Nucleus accumbens (tissue), 56 donors: ENCODE measurements around the gene C2orf72.

ENCODE experiments used
- DNase-seq, 56 donors: peaks; one replicate each; lab custom pipeline; 2025; lab: John Stamatoyannopoulos, UW

C2orf72 gene

GRCh38 chr2:231039821-231040364 is 2.6 kb downstream of the C2orf72 start:
- DNase-seq, result no peak

GRCh38 chr2:231041061-231041689 is 3.9 kb downstream of the C2orf72 start:
- DNase-seq, result no peak

- no peak for DNase-seq
Observed at GRCh38 chr2:231043796-231044195, 6.5 kb downstream of the C2orf72 start.

DNA sequence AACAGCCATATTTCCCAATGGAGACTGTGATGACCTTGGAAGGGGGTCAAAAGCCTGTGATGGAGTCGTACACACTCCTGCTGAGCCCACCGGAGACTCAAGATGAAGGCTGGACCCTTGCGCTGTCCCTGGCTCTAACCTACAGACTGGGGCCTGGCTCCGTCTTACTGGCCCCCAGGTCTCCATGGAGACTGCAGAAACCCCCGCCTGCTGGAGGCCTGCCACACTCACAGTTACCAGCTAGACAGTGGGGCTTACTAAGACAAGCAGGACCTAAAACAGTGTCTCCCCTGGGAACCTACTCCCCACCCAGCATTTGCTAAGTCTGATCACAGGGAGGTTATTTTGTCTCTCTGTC is 9.6 kb downstream of the C2orf72 start:
- peak in 2 of 56 donors; percentile 30 to 47 for DNase-seq

DNA sequence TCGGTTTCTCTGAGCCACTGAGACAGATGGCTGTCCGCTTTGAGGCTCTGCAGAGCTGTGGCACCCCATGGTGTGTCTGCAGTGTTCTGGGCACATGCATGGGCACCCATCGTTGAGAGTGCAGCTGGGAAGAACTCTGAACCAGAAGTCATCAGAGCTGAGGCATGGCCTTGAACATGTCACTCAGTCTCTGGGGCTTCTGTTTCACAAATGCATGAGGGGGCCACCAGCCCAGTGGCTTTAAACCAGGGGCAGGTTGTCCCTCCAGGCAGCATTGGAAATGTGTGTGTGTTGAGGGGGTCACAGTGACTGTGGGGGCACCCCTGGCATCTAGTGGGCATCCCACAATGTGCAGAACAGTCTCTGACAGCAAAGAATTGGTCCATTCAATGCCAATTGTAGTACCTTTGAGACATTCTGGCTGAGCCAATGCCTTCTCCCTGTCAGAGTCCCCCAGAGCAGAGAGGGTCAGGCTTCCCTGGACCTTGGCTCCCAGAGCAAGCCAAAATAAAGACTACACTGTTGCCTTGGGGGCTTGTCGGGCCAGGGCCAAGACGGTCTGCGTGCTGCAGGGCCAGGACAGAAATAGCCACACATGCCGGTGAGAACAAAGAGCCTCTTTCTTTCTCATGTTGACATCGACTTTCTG is 10.1 kb downstream of the C2orf72 start:
- peak in 53 of 56 donors; percentile 32 to 89 (median 74) for DNase-seq

- peak in 7 of 56 donors; percentile 15 to 66 (median 51) for DNase-seq
Observed at GRCh38 chr2:231047923-231048915, 10.9 kb downstream of the C2orf72 start.

DNA sequence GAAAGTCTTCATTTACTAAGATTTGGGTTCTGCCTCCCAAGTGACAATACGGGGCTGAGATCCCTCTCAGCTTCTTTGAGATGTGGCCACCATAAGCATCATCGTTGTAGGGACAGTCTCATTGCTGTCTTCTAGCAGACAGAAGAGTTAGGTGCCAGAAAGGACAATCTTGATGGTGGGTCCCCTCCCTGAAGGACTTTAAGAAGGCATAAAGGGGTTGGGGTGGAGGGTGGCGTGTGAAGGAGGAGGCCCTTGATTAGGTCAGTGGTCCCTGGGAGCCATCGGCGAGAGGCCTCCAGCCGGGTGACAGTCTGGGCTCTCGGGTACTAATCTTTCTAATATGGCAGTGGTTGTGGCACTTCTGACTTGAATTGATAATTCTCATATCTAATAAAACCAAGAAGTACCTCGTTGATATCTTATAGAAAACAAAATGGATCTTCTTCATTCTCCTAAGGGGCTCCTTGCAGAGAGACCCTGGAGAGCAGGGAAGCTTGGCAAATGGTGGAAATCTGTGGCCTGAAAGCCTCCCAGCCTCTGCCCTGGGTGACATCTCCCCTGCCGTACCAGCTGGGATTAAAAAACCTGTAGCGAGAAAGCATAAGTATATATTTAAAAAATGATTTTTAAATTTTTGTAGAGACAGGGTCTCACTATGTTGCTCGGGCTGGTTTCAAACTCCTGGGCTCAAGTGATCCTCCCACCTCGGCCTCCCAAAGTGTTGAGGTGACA is 12.1 kb downstream of the C2orf72 start:
- DNase-seq, result no peak

GRCh38 chr2:231050018-231050901 is 12.9 kb downstream of the C2orf72 start:
- peak in 33 of 56 donors; percentile 20 to 75 (median 47) for DNase-seq

GRCh38 chr2:231051116-231051515 is 13.8 kb downstream of the C2orf72 start:
- no peak for DNase-seq

DNA sequence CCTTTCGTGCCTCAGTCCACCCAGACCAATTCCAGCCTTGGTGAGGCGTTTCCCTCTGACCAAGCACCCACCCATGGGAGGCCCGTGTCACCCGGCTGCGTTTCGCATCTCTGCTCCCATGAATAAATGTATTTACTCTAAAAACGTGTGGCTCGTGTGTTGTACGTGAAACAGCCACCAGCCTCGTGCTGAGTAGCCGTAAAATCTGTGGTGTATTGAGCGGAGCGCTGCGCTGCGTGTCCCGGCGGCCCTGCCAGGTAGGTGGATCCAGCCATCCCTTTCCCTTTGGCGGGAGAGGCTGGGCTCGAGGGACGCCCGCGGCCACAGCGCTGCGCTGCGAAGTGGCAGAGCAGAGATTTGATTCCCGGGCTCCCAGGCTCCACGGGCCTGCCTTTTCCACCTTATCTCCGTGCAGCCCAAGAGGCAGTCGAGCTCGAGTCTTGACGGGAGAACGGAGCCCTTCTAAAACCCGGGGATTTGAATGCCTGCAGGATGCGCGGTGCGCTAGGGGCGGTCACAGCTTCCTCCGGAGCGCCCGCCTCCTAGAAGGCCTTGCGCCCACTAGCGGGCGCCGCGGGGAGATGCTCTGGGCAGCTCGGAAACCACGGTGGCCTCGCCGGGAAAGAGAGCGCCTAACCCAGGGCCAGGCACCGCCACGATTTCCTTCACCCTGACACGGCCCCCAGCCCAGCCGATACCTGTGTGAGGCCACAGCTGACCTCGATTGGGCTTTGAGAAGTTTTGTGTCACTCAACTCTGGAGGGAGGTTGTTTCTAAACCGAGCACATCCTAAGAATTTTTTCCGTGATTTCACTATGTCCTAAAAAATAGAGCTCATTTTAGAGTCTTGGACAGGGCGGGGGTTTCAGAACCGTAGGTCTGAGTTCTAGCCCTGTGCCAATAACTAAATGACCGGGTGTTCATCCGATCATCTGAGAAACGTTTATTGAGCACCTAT is 15.4 kb downstream of the C2orf72 start:
- DNase-seq, result peak in 51 of 56 donors; percentile 41 to 89 (median 75)

DNA sequence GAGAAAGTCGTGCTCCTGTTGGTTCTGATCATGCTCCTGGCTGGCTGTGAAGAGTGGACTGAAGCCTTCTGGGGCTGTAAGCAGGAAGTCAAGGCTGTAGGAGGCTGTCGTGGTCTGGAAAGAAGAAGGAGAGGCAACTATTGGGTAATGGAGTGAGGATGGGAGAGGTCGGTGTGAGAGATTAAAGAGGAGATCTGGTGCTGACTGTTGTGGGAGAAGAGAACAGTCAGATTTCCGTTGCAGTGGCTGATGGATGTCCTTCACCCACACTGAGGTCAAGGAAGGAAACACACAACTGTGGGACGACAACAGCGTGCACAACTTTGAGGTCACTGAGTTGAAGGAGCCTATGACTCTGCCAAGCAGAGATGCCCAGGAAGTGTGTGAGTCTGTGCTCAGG is 16.5 kb downstream of the C2orf72 start:
- DNase-seq, result no peak

GRCh38 chr2:231056453-231057416 is 19.4 kb downstream of the C2orf72 start, which contains the start of gene PSMD1:
PSMD1 (plus strand) TSS chr2:231056867; CDS start chr2:231057026, 159 bp downstream.
- DNase-seq, result peak in 55 of 56 donors; percentile 54 to 99 (median 89)

GRCh38 chr2:231057590-231057989 is 20.3 kb downstream of the C2orf72 start:
- no peak for DNase-seq

GRCh38 chr2:231058761-231059550 is 21.6 kb downstream of the C2orf72 start:
- no peak for DNase-seq

- DNase-seq, result no peak
Observed at GRCh38 chr2:231059756-231060155, 22.4 kb downstream of the C2orf72 start.

DNA sequence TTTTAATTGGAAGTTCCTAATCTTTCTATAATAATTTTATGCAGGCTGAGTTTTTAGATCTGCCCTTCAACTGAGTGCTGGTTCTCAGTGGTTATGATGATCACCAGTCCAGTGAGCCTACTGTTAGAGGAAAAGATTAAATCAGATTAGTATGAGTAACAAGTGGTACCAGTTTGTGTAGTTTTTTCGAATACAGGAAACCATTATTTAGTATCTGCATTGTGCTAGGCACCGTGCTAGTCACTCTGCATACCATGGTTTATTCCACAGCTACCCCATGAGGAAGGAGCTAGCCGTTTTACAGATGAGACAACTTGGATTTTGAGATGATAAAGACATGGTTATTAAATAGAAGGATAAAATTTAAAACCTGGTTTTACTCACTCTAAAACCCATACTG is 25.5 kb downstream of the C2orf72 start:
- no peak for DNase-seq
